D721Med (cell line): ENCODE measurements around the gene CDKAL1.
A peak's percentile ranks its signal among the peaks of the same experiment; 100 is the strongest.
"Not testable (repeated sequence)": the region's sequence is repeated elsewhere in the genome, so short reads cannot be mapped to it uniquely, and the experiment has no call there.

ENCODE experiments used
- DNase-seq: peaks from one replicate; pipeline ENCODE4 v3.0.0; 2011; ENCODE audit warnings: low spot score; ENCODE audit not compliant: insufficient read length
- FAIRE-seq: peaks from 2 replicates; lab custom pipeline; 2011; peaks lifted over from hg19 to GRCh38; lab: Jason Lieb, UNC
- TF ChIP-seq, protein P1 (sequence below): IDR thresholded peaks from 2 replicates; pipeline ENCODE4 v1.5.1; 2012; ENCODE audit warnings: mild to moderate bottlenecking, control low read depth; ENCODE audit not compliant: insufficient read depth; ENCODE audit errors: missing control alignments

CDKAL1 gene

DNA sequence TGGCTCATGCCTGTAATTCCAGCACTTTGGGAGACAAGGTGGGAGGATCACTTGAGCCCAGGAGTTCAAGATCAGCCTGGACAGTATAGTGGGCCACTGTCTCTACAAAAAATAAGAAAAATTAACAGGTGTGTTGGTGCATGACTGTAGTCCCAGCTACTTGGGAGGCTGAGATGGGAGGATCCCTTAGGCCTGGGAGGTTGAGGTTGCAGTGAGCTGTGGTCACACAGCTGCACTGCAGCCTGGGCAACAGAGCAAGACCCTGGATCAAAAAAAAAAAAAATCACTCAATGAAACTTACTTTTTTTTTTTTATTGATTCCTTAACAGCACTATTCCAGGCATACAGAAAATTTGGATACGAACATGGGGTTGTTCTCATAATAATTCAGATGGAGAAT lies 14.0 kb downstream of the CDKAL1 start:
- DNase-seq, result no peak
- FAIRE-seq, result no peak
- TF ChIP-seq, protein P1, sequence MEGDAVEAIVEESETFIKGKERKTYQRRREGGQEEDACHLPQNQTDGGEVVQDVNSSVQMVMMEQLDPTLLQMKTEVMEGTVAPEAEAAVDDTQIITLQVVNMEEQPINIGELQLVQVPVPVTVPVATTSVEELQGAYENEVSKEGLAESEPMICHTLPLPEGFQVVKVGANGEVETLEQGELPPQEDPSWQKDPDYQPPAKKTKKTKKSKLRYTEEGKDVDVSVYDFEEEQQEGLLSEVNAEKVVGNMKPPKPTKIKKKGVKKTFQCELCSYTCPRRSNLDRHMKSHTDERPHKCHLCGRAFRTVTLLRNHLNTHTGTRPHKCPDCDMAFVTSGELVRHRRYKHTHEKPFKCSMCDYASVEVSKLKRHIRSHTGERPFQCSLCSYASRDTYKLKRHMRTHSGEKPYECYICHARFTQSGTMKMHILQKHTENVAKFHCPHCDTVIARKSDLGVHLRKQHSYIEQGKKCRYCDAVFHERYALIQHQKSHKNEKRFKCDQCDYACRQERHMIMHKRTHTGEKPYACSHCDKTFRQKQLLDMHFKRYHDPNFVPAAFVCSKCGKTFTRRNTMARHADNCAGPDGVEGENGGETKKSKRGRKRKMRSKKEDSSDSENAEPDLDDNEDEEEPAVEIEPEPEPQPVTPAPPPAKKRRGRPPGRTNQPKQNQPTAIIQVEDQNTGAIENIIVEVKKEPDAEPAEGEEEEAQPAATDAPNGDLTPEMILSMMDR, result no peak

DNA sequence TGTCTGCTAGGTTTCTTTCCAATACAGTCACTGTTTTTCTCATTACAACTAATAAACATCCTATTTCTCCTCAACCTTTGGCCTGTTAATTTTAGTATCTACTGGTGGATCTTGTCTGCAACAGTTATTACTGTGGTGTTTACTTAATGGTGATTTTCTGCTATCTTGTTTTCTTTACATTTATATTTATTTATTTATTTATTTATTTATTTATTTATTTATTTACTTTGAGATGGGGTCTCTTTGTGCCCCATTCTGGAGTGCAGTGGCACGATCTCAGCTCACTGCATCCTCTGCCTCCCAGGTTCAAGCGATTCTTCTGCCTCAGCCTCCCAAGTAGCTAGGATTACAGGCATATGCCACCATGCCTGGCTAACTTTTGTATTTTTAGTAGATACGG lies 15.1 kb downstream of the CDKAL1 start:
- DNase-seq, FAIRE-seq: not testable (repeated sequence)

DNA sequence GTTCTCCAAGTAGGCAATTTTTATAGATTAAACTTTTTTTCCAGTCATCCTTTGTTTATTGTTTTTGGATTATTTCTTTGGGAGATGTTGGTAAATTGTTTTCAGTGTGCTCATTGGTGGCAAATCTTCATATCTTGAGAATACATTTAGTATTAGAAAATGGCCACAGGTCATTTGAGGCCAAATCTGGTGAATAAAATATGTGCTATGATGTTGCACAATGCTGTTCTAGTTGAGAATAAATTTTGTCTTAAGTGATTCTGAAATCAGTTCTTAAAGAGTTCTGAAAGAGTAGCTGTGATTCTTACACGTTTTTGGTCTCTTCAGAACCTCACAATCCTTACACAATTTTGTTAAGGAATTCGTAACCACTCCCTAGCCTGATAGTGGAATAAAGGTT lies 20.1 kb downstream of the CDKAL1 start:
- no peak for DNase-seq
- no peak for FAIRE-seq
- TF ChIP-seq, protein P1, result no peak

DNA sequence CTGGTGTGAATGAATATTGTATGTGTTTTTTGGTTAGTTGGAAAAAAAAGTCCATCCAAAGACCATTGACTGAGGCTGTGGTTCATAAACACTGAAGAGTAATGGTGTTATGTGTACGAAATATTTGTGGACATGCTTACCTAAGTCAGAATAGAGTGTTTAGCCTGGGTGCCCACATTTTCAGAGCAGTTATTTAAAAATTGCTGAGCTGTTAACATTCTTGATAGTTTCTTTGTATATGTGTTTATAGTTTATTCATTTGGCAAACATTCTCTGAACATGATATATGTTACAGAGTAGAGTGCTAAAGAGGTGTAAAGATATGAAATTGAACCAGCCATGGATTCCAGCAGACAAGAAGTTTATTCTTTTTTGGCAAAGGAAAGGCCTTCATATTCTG lies 20.6 kb downstream of the CDKAL1 start:
- TF ChIP-seq, protein P1, result no peak
- FAIRE-seq (peak; percentile 32), DNase-seq (no peak)

DNA sequence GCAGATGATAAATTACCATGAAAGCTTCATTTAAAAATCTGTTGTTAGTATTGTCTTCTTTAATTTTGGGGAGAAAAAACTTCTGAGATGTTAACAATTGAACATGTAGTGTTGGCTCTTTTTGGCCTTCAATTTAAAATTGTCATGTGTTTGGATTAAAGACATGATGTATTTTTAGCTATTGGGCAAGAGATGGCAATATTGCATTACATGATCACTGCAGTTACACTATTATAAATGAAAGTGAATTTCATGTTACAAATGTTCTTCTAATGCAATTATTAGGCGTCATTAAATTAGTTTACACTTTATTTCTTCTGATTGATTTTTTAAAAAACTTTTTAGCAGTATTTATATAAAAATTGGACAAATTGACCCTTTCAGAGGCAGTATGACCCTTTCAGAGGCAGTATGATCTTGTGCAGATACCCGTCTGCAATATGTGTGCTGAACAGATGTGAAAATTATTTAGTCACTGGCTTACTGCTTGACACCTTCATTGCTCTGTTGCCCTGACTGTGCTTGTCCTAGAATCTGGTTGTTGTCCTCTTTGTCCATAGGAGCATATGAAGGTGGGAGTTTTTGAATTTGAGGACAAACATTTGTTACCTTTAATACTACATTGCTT lies 25.8 kb downstream of the CDKAL1 start:
- DNase-seq (no peak), FAIRE-seq (no peak)
- TF ChIP-seq, protein P1, result peak; percentile 42

DNA sequence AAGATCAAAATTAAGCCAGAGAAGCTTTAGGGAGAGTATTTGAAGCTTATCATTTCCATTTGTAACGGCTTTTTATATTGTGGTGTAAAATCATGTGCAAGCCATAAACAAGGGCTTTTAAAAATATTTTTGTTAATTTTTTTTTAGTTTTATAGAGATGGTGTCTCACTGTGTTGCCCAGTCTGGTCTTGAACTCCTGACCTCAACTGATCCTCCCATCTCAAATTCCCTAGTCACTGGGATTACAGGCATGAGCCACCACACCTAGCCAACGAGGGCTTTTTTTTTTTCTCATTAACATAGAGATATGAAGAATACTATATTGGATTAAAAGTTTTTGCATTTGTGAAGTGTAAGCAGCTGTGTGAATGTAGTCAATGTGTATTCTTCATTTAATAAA lies 29.1 kb downstream of the CDKAL1 start:
- TF ChIP-seq, protein P1, result no peak
- FAIRE-seq, result no peak
- DNase-seq, result no peak

DNA sequence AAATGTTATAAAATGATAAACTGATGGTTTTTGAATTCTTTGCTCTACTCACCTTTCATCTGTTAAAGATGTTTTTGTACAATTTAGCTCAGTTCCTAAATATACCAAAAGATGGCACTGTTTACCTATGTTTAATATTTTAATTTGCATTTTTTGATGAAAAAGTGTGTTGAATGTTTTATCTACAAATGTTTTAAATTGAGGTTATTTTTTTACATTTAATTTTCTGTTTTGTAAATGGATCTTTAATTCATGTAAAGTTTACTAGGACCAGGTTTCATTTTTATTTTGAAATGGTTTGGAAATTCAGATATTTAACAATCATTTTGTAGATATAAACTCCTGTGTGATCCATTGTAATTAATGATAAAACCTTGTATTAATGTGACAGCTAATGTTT lies 30.0 kb downstream of the CDKAL1 start:
- FAIRE-seq (peak; percentile 77), DNase-seq (no peak)

More for the DNA sequence above, 30.0 kb downstream of the CDKAL1 start:
- TF ChIP-seq, protein P1, result peak; percentile 55
